ENCODE data around the gene PDE9A. TPM values are rescaled to one million over a fixed set of nuclear protein-coding genes. Genes with fewer than 3 reads are reported as not detected.
A peak's percentile ranks its signal among the peaks of the same experiment; 100 is the strongest.

Gene PDE9A
- 48.4 TPM for polyA plus RNA-seq (2013, experiment 1 of 4)
- 56.2 TPM for polyA plus RNA-seq (2013, experiment 2 of 4)
- 34.9 TPM for polyA plus RNA-seq (2013, experiment 3 of 4)
- 35.9 TPM for polyA plus RNA-seq (2013, experiment 4 of 4)

DNA sequence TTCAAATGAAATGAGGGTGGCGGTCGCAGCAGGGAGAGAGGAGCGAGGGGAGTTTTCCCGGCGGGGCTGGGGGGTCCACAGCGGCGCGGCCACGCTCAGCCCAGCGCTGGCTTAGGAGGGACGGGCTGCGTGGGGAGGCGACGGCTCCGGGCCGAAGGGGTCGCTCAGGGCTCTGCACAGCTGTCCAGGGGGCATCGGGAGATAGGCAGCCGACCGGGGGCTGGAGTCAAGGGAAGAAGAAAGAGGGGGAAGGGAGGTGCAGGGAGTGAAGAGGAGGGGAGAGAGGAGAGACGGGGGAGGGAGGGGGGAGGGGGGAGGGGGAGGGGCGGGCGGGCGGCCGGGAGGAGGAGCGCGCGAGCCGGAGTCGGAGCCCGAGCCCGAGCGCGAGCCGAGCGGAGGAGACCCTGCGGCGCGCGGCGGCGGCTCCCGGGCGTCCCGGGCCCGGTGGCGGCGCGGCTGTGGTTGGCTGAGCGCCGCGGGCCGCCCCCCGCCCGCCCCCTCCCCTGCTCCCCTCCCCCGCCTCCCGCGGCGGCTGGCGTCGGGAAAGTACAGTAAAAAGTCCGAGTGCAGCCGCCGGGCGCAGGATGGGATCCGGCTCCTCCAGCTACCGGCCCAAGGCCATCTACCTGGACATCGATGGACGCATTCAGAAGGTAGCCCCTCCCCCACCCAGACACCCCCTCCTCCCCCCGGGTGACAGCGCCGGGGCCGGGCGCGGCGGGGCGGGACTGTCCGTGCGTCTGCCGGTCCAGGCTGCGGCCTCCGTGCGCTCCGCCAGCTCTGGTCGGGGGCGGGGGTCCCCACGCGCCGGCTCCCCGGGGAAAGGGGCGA lies at the start of gene PDE9A:
Gene PDE9A (plus strand): TSS at position 391 of the 831 bp plus-strand sequence. CDS start 194 bp downstream, at position 585.
- 0 to 1% methylated on average over 63 to 83 of the region's 91 CpGs for WGBS, 2 experiments
- H3K27me3 ChIP-seq (ENCODE audit: control insufficient read depth, insufficient read depth, low read length, poor library complexity, severe bottlenecking), result no peaks in the 10 kb centered on the region

DNA sequence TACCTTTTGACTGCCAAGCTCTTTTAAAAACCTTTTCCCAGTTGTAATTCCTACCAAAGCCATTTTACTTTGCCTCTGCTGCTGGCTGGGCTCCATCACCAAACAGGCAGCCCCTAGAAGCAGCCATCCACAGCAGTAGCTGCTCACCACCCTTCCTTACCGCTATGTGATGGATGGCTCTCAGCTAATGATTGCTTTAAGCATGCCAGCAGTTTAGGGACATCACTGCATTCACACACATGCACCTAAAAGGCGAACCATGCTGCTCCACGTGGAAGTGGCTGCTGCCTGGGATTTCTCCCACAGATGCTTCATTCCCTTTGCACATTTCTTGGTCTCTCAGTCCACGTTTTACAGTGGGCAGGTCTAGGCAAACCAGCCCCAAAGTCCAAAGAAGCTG lies 46.3 kb upstream of the PDE9A start:
- WGBS, 2 experiments, result 82 to 87% methylated on average over 4 of the region's 4 CpGs
- no peaks in the 10 kb centered on the region for H3K9me3 ChIP-seq (ENCODE audit: control insufficient read depth, low read length)
- no peaks in the 10 kb centered on the region for H3K36me3 ChIP-seq (ENCODE audit: control insufficient read depth, insufficient read depth, low read length)
- H3K27me3 ChIP-seq (ENCODE audit: control insufficient read depth, insufficient read depth, low read length, poor library complexity, severe bottlenecking), result no peaks in the 10 kb centered on the region
- H3K4me3 ChIP-seq (ENCODE audit: insufficient read depth, low read depth, low read length), result no peak overlapping the region
- H3K4me1 ChIP-seq (ENCODE audit: control insufficient read depth, insufficient read depth, low read length), result no peaks in the 10 kb centered on the region
- H3K27ac ChIP-seq (ENCODE audit: insufficient read depth, low read depth, low read length, poor library complexity, severe bottlenecking), result no peak overlapping the region

More for the DNA sequence above, at the start of gene PDE9A:
- Histone ChIP-seq H3K9me3 (ENCODE audit: control insufficient read depth, low read length) (no peaks in the 10 kb centered on the region), H3K27ac (ENCODE audit: insufficient read depth, low read depth, low read length, poor library complexity, severe bottlenecking) (peak within 1 kb of the TSS; percentile 61), H3K4me1 (ENCODE audit: control insufficient read depth, insufficient read depth, low read length) (peaks cover 25% of the 10 kb centered on the region), H3K4me3 (ENCODE audit: insufficient read depth, low read depth, low read length) (peak within 1 kb of the TSS; percentile 55), H3K36me3 (ENCODE audit: control insufficient read depth, insufficient read depth, low read length) (no peaks in the 10 kb centered on the region)

- no peaks in the 10 kb centered on the region for H3K4me1 ChIP-seq (ENCODE audit: control insufficient read depth, insufficient read depth, low read length)
- no peaks in the 10 kb centered on the region for H3K36me3 ChIP-seq (ENCODE audit: control insufficient read depth, insufficient read depth, low read length)
- no peak overlapping the region for H3K4me3 ChIP-seq (ENCODE audit: insufficient read depth, low read depth, low read length)
- H3K27ac ChIP-seq (ENCODE audit: insufficient read depth, low read depth, low read length, poor library complexity, severe bottlenecking), result no peak overlapping the region
- H3K27me3 ChIP-seq (ENCODE audit: control insufficient read depth, insufficient read depth, low read length, poor library complexity, severe bottlenecking), result no peaks in the 10 kb centered on the region
- no peaks in the 10 kb centered on the region for H3K9me3 ChIP-seq (ENCODE audit: control insufficient read depth, low read length)
- 89 to 94% methylated on average over 4 to 5 of the region's 5 CpGs for WGBS, 2 experiments
These were observed 45.8 kb upstream of the PDE9A start for GRCh38 chr21:42607525-42608102.

DNA sequence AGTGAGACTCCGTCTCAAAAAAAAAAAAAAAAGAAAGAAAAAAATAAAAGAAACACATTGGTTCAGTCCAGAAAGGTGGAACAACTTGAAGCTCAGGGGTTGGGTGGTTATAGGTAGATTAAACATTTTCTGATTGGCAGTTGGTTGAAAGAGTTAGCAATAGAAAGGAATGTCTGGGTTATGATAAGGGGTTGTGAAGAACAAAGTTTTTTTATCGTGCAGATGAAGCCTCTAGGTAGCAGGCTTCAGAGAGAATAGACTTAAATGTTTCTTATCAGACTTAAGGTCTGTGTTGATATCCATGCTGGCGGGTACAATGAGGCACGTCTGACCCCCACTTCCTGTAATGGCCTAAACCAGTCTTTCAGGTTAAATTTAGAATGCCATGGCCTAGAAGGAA lies 45.0 kb upstream of the PDE9A start:
- Histone ChIP-seq H3K4me3 (ENCODE audit: insufficient read depth, low read depth, low read length) (no peak overlapping the region), H3K4me1 (ENCODE audit: control insufficient read depth, insufficient read depth, low read length) (no peaks in the 10 kb centered on the region), H3K36me3 (ENCODE audit: control insufficient read depth, insufficient read depth, low read length) (no peaks in the 10 kb centered on the region), H3K9me3 (ENCODE audit: control insufficient read depth, low read length) (no peaks in the 10 kb centered on the region), H3K27ac (ENCODE audit: insufficient read depth, low read depth, low read length, poor library complexity, severe bottlenecking) (no peak overlapping the region), H3K27me3 (ENCODE audit: control insufficient read depth, insufficient read depth, low read length, poor library complexity, severe bottlenecking) (no peaks in the 10 kb centered on the region)
- 91 to 94% methylated on average over 4 of the region's 4 CpGs for WGBS, 2 experiments

DNA sequence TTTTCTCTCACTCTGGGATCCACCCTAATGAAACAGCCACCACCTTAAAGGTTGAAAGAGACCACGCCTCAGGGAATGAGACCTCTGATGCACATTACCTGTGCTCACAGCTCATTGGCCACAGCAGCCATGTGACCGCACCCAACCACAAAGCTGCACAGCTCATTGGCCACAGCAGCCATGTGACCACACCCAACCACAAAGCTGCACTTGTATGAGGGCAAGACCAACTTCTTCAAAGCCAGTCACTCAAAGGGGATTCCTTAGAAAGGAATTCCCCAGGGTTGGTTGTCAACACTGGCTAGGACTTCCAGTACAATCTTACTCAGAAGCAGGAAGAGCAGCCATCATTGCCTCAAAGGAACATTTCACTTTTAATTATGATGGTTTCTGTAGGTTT lies 43.6 kb upstream of the PDE9A start:
- Histone ChIP-seq H3K4me1 (ENCODE audit: control insufficient read depth, insufficient read depth, low read length) (no peaks in the 10 kb centered on the region), H3K4me3 (ENCODE audit: insufficient read depth, low read depth, low read length) (no peak overlapping the region), H3K9me3 (ENCODE audit: control insufficient read depth, low read length) (no peaks in the 10 kb centered on the region), H3K36me3 (ENCODE audit: control insufficient read depth, insufficient read depth, low read length) (no peaks in the 10 kb centered on the region), H3K27ac (ENCODE audit: insufficient read depth, low read depth, low read length, poor library complexity, severe bottlenecking) (no peak overlapping the region), H3K27me3 (ENCODE audit: control insufficient read depth, insufficient read depth, low read length, poor library complexity, severe bottlenecking) (no peaks in the 10 kb centered on the region)
- WGBS, 2 experiments, result 92 to 93% methylated on average over 2 of the region's 2 CpGs

DNA sequence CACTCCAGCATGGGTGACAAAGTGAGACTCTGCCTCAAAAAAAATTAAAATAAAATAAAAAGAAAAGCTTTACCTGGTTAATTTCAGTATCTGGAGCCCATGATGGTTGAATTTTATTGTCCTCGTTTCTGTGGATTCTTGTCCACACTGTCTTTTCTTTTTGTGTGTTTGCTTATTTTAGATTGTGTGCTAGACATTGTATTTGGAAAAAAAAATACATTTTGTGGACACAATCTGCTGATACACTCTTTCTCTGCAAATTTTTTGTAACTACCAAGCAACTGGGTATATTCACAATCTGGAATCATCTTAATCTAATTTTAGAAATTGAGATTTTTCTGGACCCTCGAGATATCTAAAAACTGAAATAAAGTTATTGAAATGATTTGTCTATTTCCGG lies 41.6 kb upstream of the PDE9A start:
- H3K27ac ChIP-seq (ENCODE audit: insufficient read depth, low read depth, low read length, poor library complexity, severe bottlenecking), result no peak overlapping the region
- no peaks in the 10 kb centered on the region for H3K9me3 ChIP-seq (ENCODE audit: control insufficient read depth, low read length)
- no peaks in the 10 kb centered on the region for H3K36me3 ChIP-seq (ENCODE audit: control insufficient read depth, insufficient read depth, low read length)
- H3K4me1 ChIP-seq (ENCODE audit: control insufficient read depth, insufficient read depth, low read length), result peaks cover 6% of the 10 kb centered on the region
- H3K27me3 ChIP-seq (ENCODE audit: control insufficient read depth, insufficient read depth, low read length, poor library complexity, severe bottlenecking), result no peaks in the 10 kb centered on the region
- WGBS, 2 experiments, result 91 to 95% methylated on average over 3 of the region's 3 CpGs
- H3K4me3 ChIP-seq (ENCODE audit: insufficient read depth, low read depth, low read length), result no peak overlapping the region

- Histone ChIP-seq H3K27me3 (ENCODE audit: control insufficient read depth, insufficient read depth, low read length, poor library complexity, severe bottlenecking) (no peaks in the 10 kb centered on the region), H3K36me3 (ENCODE audit: control insufficient read depth, insufficient read depth, low read length) (no peaks in the 10 kb centered on the region), H3K4me1 (ENCODE audit: control insufficient read depth, insufficient read depth, low read length) (peaks cover 11% of the 10 kb centered on the region), H3K9me3 (ENCODE audit: control insufficient read depth, low read length) (no peaks in the 10 kb centered on the region), H3K4me3 (ENCODE audit: insufficient read depth, low read depth, low read length) (no peak overlapping the region), H3K27ac (ENCODE audit: insufficient read depth, low read depth, low read length, poor library complexity, severe bottlenecking) (no peak overlapping the region)
- 88 to 100% methylated on average over 1 of the region's 1 CpG for WGBS, 2 experiments
These were observed 41.0 kb upstream of the PDE9A start for GRCh38 chr21:42612390-42612789.

- 90 to 97% methylated on average over 5 of the region's 5 CpGs for WGBS, 2 experiments
- Histone ChIP-seq H3K9me3 (ENCODE audit: control insufficient read depth, low read length) (no peaks in the 10 kb centered on the region), H3K27ac (ENCODE audit: insufficient read depth, low read depth, low read length, poor library complexity, severe bottlenecking) (no peak overlapping the region), H3K27me3 (ENCODE audit: control insufficient read depth, insufficient read depth, low read length, poor library complexity, severe bottlenecking) (no peaks in the 10 kb centered on the region), H3K4me1 (ENCODE audit: control insufficient read depth, insufficient read depth, low read length) (peaks cover 18% of the 10 kb centered on the region), H3K36me3 (ENCODE audit: control insufficient read depth, insufficient read depth, low read length) (no peaks in the 10 kb centered on the region), H3K4me3 (ENCODE audit: insufficient read depth, low read depth, low read length) (no peak overlapping the region)
These were observed 39.7 kb upstream of the PDE9A start for GRCh38 chr21:42613756-42614155.

DNA sequence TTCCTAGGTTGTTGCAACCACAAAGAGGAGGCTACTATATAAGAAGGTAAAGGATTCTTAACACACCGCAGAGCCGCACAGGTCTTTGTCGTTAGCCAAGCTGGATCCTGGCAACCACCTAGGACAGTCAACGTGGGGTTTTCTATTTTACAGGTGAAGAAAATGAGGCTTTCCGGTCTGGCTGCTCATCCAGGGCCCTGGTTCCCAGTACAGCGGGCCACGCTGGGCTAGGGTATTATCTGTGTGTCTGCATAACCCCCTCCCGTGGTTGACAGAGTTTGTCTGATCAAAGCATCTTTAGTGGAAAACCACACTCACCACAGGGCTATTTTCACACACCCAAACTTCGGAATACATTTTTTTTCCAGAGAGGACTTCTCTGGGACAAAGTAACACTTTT lies 39.0 kb upstream of the PDE9A start:
- 91% methylated on average over 9 of the region's 9 CpGs for WGBS, 2 experiments
- H3K27ac ChIP-seq (ENCODE audit: insufficient read depth, low read depth, low read length, poor library complexity, severe bottlenecking), result no peak overlapping the region
- no peaks in the 10 kb centered on the region for H3K9me3 ChIP-seq (ENCODE audit: control insufficient read depth, low read length)
- H3K36me3 ChIP-seq (ENCODE audit: control insufficient read depth, insufficient read depth, low read length), result no peaks in the 10 kb centered on the region
- H3K4me3 ChIP-seq (ENCODE audit: insufficient read depth, low read depth, low read length), result no peak overlapping the region
- H3K4me1 ChIP-seq (ENCODE audit: control insufficient read depth, insufficient read depth, low read length), result peaks cover 18% of the 10 kb centered on the region
- H3K27me3 ChIP-seq (ENCODE audit: control insufficient read depth, insufficient read depth, low read length, poor library complexity, severe bottlenecking), result no peaks in the 10 kb centered on the region

- Histone ChIP-seq H3K36me3 (ENCODE audit: control insufficient read depth, insufficient read depth, low read length) (no peaks in the 10 kb centered on the region), H3K4me3 (ENCODE audit: insufficient read depth, low read depth, low read length) (no peak overlapping the region), H3K9me3 (ENCODE audit: control insufficient read depth, low read length) (no peaks in the 10 kb centered on the region), H3K4me1 (ENCODE audit: control insufficient read depth, insufficient read depth, low read length) (peaks cover 18% of the 10 kb centered on the region), H3K27me3 (ENCODE audit: control insufficient read depth, insufficient read depth, low read length, poor library complexity, severe bottlenecking) (no peaks in the 10 kb centered on the region), H3K27ac (ENCODE audit: insufficient read depth, low read depth, low read length, poor library complexity, severe bottlenecking) (no peak overlapping the region)
- WGBS, 2 experiments, result 79 to 83% methylated on average over 14 of the region's 14 CpGs
These were observed 38.5 kb upstream of the PDE9A start for GRCh38 chr21:42614811-42615351.
